A549 (cell line): ENCODE results near the gene IFITM10. TPM values are rescaled to one million over a fixed set of nuclear protein-coding genes. Genes with fewer than 3 reads are reported as not detected.

Experiments used
- ATAC-seq, 2 experiments: fragments of 200-7000 bp in 1 of 2; fragments of >200 bp in 1 of 2; cut with Nextera tagmentation in 1 of 2; cut with Tn5 transposase in 1 of 2; 3 replicates each; pipeline versions ENCODE4 v1.8.0 to v1.9.1; 2018 to 2020; ENCODE audit warnings: mild to moderate bottlenecking in 1 of 2, moderate library complexity in 1 of 2
- CTCF ChIA-PET: fragments of 300-600 bp; sonication (Branson Sonifier 250); formaldehyde crosslinking; extraction: SDS; loops from one replicate; lab custom pipeline; 2021; ENCODE audit warnings: antibody characterized with exemption, inconsistent platforms; lab: Yijun Ruan, JAX
- POLR2A ChIA-PET: fragments of 350-600 bp; formaldehyde crosslinking; extraction: SDS; loops from one replicate; lab custom pipeline; 2021; ENCODE audit warnings: antibody characterized with exemption, inconsistent platforms; lab: Yijun Ruan, JAX
- DNase-seq, 2 experiments: peaks; one replicate each; pipeline versions ENCODE4 v3.0.0 to v3.0.0-alpha.2; 2011 to 2016; ENCODE audit warnings: low read depth in 1 of 2, low spot score in 1 of 2
- FAIRE-seq: peaks from 2 replicates; lab custom pipeline; 2011; peaks lifted over from hg19 to GRCh38; lab: Jason Lieb, UNC
- H3K27ac ChIP-seq, 2 experiments: fragments of >200 bp; sonication (Bioruptor Twin); formaldehyde crosslinking; 3 replicates each; pipeline ENCODE4 v1.5.1; 2016 to 2017
- H3K4me1 ChIP-seq: fragments of >200 bp; sonication (Bioruptor Twin); formaldehyde crosslinking; 3 replicates; pipeline ENCODE4 v1.6.1; 2016
- H3K4me2 ChIP-seq: fragments of >200 bp; sonication (Bioruptor Twin); formaldehyde crosslinking; 3 replicates; pipeline ENCODE4 v1.6.1; 2016
- H3K4me3 ChIP-seq: fragments of >200 bp; sonication (Bioruptor Twin); formaldehyde crosslinking; 3 replicates; pipeline ENCODE4 v1.5.1; 2016
- H3K9me3 ChIP-seq: fragments of >200 bp; sonication (Bioruptor Twin); formaldehyde crosslinking; 3 replicates; pipeline ENCODE4 v1.6.1; 2016
- CHD2 ChIP-seq: fragments of 150-350 bp; IDR thresholded peaks from 2 replicates; pipeline ENCODE4 v1.6.1; 2014; ENCODE audit warnings: low read length; ENCODE audit not compliant: partially characterized antibody
- EP300 ChIP-seq, 2 experiments: fragments of >200 bp; sonication (Bioruptor Twin); formaldehyde crosslinking; IDR thresholded peaks; 2 replicates in 1 of 2; 3 replicates in 1 of 2; pipeline ENCODE4 v1.6.1; 2016 to 2017
- ESRRA ChIP-seq: fragments of 150-350 bp; IDR thresholded peaks from 2 replicates; pipeline ENCODE4 v1.6.1; 2014; ENCODE audit warnings: mild to moderate bottlenecking, low read length, borderline replicate concordance
- FOSB ChIP-seq: fragments of 250-450 bp; sonication (Bioruptor Pico); IDR thresholded peaks from 2 replicates; pipeline ENCODE4 v1.5.0; 2020; ENCODE audit warnings: mild to moderate bottlenecking, moderate library complexity
- FOXS1 ChIP-seq: fragments of 250-450 bp; sonication (Bioruptor Pico); IDR thresholded peaks from 2 replicates; pipeline ENCODE4 v1.5.0; 2020; ENCODE audit warnings: mild to moderate bottlenecking, moderate library complexity
- GATA3 ChIP-seq: IDR thresholded peaks from 2 replicates; pipeline ENCODE4 v1.6.1; 2012; ENCODE audit warnings: borderline replicate concordance
- HOXA7 ChIP-seq: fragments of 250-450 bp; sonication (Bioruptor Pico); IDR thresholded peaks from 2 replicates; pipeline ENCODE4 v1.5.0; 2020; ENCODE audit warnings: mild to moderate bottlenecking, moderate library complexity
- MYC ChIP-seq: IDR thresholded peaks from 2 replicates; pipeline ENCODE4 v1.6.1; 2012; ENCODE audit warnings: mild to moderate bottlenecking, inconsistent platforms, low read length, improper control_type of control experiment, borderline replicate concordance
- NFE2L2 ChIP-seq: fragments of 150-350 bp; conservative IDR thresholded peaks from 2 replicates; pipeline ENCODE4 v1.6.1; 2014; ENCODE audit warnings: low read length
- NR3C1 ChIP-seq: fragments of >200 bp; sonication (Bioruptor Twin); formaldehyde crosslinking; IDR thresholded peaks from 3 replicates; pipeline ENCODE4 v1.6.1; 2017
- POLR2A ChIP-seq: IDR thresholded peaks from 2 replicates; pipeline ENCODE4 v1.6.1; 2012; ENCODE audit warnings: mild to moderate bottlenecking, low read length
- POLR2AphosphoS2 ChIP-seq: conservative IDR thresholded peaks from 2 replicates; pipeline ENCODE4 v1.6.1; 2012; ENCODE audit warnings: low read length, improper control_type of control experiment, inconsistent platforms
- RARB ChIP-seq: fragments of 250-450 bp; sonication (Bioruptor Pico); IDR thresholded peaks from 2 replicates; pipeline ENCODE4 v1.8.0; 2021; ENCODE audit warnings: mild to moderate bottlenecking, moderate library complexity
- ZFP36 ChIP-seq: fragments of 450-650 bp; IDR thresholded peaks from 2 replicates; pipeline ENCODE4 v1.6.1; 2014; ENCODE audit warnings: borderline replicate concordance; ENCODE audit not compliant: partially characterized antibody
- ZNF302 ChIP-seq: fragments of 250-450 bp; sonication (Bioruptor Pico); IDR thresholded peaks from 2 replicates; pipeline ENCODE4 v1.9.0; 2021; ENCODE audit warnings: inconsistent platforms, mild to moderate bottlenecking, moderate library complexity
- WGBS: methylation state at CpG from one replicate; pipeline ENCODE4 v1.1.6; 2017; ENCODE audit errors: missing lambda C conversion rate; 5-methylcytosine and 5-hydroxymethylcytosine counted together
- polyA plus RNA-seq, 4 experiments: library from polyadenylated mRNA; depleted of rRNA in 3 of 4; stranded (reverse); fragments of >200 nt; fragmentation: RNase III in 1 of 4; extraction: RNeasy Plus Mini Kit Qiagen cat#74134 plus additional on column Dnase treatment in 1 of 4; gene quantifications; 2 replicates in 3 of 4; 3 replicates in 1 of 4; pipeline ENCODE4 v1.2.3, GENCODE V29; 2011 to 2017
- TF ChIP-seq, protein P1 (sequence below): fragments of 250-450 bp; sonication (Bioruptor Pico); IDR thresholded peaks from 2 replicates; pipeline ENCODE4 v1.5.0; 2020; ENCODE audit warnings: low read depth, mild to moderate bottlenecking, moderate library complexity
- TF ChIP-seq, protein P2 (sequence below): fragments of >200 bp; sonication (Bioruptor Twin); formaldehyde crosslinking; IDR thresholded peaks from 3 replicates; pipeline ENCODE4 v1.6.1; 2016
- TF ChIP-seq, protein P3 (sequence below): fragments of 450-650 bp; IDR thresholded peaks from 2 replicates; pipeline ENCODE4 v1.6.1; 2014; ENCODE audit warnings: antibody characterized with exemption
- TF ChIP-seq, protein P4 (sequence below): fragments of 250-450 bp; sonication (Bioruptor Pico); IDR thresholded peaks from 2 replicates; pipeline ENCODE4 v1.5.0; 2021; ENCODE audit warnings: mild to moderate bottlenecking, moderate library complexity, borderline replicate concordance
- TF ChIP-seq, protein P5 (sequence below): fragments of >200 bp; sonication (Bioruptor Twin); formaldehyde crosslinking; IDR thresholded peaks from 3 replicates; pipeline ENCODE4 v1.5.1; 2016
- TF ChIP-seq, protein P6 (sequence below): IDR thresholded peaks from 2 replicates; pipeline ENCODE4 v1.6.1; 2012

Gene IFITM10
- polyA plus RNA-seq, 2 of the 4 experiments (the other 2 are of a cell fraction), result 0.28 to 0.67 TPM

DNA sequence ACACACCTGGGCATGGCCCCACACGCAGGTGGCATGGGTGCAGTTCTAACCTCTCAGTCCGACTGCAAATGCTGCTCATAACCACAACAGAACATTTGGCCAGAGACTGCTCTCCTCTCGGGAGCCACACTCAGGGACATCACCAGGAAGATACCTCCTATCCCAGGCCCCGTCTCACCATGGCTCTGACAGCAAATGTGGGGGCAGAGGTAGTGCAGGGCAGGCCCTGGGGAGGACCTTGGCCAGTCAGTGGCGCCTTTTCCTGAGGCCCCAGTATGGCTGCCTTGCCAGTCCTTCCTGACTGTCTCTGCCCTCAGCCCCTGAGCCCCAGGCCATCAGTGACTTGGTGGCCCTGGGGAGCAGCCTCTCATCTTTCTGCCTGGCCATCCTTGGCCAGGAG, 50.6 kb downstream of the IFITM10 start:
- H3K4me2 ChIP-seq, result no peak overlapping the region
- no peak for ATAC-seq
- no peak for DNase-seq
- H3K27ac ChIP-seq, result no peak overlapping the region
- FAIRE-seq, result no peak
- no peak overlapping the region for H3K4me3 ChIP-seq
- TF ChIP-seq NFE2L2, result no peak
- TF ChIP-seq MYC, result no peak
- TF ChIP-seq HOXA7 (CRISPR knock-in tag), result no peak
- no peak for TF ChIP-seq FOSB (CRISPR knock-in tag)
- no peak for TF ChIP-seq POLR2AphosphoS2
- no peak for TF ChIP-seq FOXS1 (CRISPR knock-in tag)
- TF ChIP-seq, protein P1, sequence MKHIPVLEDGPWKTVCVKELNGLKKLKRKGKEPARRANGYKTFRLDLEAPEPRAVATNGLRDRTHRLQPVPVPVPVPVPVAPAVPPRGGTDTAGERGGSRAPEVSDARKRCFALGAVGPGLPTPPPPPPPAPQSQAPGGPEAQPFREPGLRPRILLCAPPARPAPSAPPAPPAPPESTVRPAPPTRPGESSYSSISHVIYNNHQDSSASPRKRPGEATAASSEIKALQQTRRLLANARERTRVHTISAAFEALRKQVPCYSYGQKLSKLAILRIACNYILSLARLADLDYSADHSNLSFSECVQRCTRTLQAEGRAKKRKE, result no peak
- TF ChIP-seq, protein P2, sequence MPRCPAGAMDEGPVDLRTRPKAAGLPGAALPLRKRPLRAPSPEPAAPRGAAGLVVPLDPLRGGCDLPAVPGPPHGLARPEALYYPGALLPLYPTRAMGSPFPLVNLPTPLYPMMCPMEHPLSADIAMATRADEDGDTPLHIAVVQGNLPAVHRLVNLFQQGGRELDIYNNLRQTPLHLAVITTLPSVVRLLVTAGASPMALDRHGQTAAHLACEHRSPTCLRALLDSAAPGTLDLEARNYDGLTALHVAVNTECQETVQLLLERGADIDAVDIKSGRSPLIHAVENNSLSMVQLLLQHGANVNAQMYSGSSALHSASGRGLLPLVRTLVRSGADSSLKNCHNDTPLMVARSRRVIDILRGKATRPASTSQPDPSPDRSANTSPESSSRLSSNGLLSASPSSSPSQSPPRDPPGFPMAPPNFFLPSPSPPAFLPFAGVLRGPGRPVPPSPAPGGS, result no peak
- TF ChIP-seq, protein P3, sequence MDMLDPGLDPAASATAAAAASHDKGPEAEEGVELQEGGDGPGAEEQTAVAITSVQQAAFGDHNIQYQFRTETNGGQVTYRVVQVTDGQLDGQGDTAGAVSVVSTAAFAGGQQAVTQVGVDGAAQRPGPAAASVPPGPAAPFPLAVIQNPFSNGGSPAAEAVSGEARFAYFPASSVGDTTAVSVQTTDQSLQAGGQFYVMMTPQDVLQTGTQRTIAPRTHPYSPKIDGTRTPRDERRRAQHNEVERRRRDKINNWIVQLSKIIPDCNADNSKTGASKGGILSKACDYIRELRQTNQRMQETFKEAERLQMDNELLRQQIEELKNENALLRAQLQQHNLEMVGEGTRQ, result no peak
- TF ChIP-seq GATA3, result no peak
- TF ChIP-seq CHD2, result no peak
- TF ChIP-seq ZFP36, result no peak
- no peak for TF ChIP-seq POLR2A
- no peak for TF ChIP-seq ZNF302 (CRISPR knock-in tag)
- TF ChIP-seq EP300 (IDR thresholded peaks at IDR 0.05), result no peak
- TF ChIP-seq, protein P4, sequence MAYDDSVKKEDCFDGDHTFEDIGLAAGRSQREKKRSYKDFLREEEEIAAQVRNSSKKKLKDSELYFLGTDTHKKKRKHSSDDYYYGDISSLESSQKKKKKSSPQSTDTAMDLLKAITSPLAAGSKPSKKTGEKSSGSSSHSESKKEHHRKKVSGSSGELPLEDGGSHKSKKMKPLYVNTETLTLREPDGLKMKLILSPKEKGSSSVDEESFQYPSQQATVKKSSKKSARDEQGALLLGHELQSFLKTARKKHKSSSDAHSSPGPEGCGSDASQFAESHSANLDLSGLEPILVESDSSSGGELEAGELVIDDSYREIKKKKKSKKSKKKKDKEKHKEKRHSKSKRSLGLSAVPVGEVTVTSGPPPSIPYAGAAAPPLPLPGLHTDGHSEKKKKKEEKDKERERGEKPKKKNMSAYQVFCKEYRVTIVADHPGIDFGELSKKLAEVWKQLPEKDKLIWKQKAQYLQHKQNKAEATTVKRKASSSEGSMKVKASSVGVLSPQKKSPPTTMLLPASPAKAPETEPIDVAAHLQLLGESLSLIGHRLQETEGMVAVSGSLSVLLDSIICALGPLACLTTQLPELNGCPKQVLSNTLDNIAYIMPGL, result no peak
- TF ChIP-seq, protein P5, sequence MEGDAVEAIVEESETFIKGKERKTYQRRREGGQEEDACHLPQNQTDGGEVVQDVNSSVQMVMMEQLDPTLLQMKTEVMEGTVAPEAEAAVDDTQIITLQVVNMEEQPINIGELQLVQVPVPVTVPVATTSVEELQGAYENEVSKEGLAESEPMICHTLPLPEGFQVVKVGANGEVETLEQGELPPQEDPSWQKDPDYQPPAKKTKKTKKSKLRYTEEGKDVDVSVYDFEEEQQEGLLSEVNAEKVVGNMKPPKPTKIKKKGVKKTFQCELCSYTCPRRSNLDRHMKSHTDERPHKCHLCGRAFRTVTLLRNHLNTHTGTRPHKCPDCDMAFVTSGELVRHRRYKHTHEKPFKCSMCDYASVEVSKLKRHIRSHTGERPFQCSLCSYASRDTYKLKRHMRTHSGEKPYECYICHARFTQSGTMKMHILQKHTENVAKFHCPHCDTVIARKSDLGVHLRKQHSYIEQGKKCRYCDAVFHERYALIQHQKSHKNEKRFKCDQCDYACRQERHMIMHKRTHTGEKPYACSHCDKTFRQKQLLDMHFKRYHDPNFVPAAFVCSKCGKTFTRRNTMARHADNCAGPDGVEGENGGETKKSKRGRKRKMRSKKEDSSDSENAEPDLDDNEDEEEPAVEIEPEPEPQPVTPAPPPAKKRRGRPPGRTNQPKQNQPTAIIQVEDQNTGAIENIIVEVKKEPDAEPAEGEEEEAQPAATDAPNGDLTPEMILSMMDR, result no peak
- no peak for TF ChIP-seq RARB (CRISPR knock-in tag)
- no peak for TF ChIP-seq NR3C1
- H3K4me1 ChIP-seq, result no peaks in the 10 kb centered on the region
- WGBS, result 33% methylated on average over 5 of the region's 5 CpGs
- ChIA-PET POLR2A (no interaction called here), CTCF (interaction anchor here (0.6 to 6.4 kb wide), 6 partner anchors 47 to 218 kb away, joined by 3 to 93 read pairs (median 5); partner anchors contain the start of gene SYT8)
- no peaks in the 10 kb centered on the region for H3K9me3 ChIP-seq

DNA sequence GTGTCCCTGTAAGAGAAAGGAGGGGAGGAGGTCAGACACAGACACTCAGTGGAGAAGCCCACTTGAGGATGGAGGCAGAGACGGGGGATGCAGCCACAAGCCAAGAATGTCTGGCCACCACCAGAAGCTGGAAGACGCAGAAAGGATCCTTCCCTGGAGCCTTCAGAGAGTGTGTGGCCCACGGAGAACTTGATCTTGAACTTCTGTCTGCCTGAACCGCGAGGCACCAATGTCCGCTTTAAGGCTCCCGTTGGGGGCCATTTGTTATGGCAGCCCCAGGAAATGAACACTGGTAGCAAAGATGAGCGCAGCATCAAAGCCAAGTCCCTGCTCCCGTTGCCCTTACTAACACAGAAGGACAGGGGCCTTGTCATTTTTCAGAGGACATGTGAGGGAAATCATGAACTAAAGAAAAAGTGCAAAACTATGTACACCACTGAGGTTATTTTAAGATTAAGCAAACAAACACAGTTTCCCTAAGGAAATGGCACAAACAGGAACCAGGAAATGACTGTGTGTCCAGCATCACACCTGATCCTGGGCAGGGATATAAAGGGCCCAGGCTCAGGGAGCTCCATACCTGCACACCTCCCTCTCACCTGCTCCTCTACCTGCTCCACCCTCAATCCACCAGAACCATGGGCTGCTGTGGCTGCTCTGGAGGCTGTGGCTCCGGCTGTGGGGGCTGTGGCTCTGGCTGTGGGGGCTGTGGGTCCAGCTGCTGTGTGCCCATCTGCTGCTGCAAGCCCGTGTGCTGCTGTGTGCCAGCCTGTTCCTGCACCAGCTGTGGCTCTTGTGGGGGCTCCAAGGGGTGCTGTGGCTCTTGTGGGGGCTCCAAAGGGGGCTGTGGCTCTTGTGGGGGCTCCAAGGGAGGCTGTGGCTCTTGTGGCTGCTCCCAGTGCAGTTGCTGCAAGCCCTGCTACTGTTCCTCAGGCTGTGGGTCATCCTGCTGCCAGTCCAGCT, 53.5 kb downstream of the IFITM10 start, which contains the start of gene KRTAP5-6:
KRTAP5-6 (plus strand) TSS at position 588 of the 963 bp plus-strand sequence; CDS start at position 639, 51 bp downstream.
- TF ChIP-seq ESRRA (no peak), POLR2A (no peak)
- TF ChIP-seq, protein P6, sequence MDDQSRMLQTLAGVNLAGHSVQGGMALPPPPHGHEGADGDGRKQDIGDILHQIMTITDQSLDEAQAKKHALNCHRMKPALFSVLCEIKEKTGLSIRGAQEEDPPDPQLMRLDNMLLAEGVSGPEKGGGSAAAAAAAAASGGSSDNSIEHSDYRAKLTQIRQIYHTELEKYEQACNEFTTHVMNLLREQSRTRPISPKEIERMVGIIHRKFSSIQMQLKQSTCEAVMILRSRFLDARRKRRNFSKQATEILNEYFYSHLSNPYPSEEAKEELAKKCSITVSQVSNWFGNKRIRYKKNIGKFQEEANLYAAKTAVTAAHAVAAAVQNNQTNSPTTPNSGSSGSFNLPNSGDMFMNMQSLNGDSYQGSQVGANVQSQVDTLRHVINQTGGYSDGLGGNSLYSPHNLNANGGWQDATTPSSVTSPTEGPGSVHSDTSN, result no peak
- H3K27ac ChIP-seq, result no peak within 1 kb of the TSS
- DNase-seq, result no peak
- FAIRE-seq, result no peak
- 63% methylated on average over 10 of the region's 11 CpGs for WGBS
- no peak within 1 kb of the TSS for H3K4me2 ChIP-seq
- ATAC-seq, result no peak
- POLR2A ChIA-PET, result no interaction called here
- no peak within 1 kb of the TSS for H3K4me3 ChIP-seq
- no peaks in the 10 kb centered on the region for H3K4me1 ChIP-seq
- no peaks in the 10 kb centered on the region for H3K9me3 ChIP-seq
- CTCF ChIA-PET, result interaction anchor here (1.1 to 6.4 kb wide), 7 partner anchors 27 to 455 kb away, joined by 3 to 93 read pairs (median 6); partner anchors contain the start of gene SYT8
